Endothelial cell of umbilical vein (primary cell): ENCODE data around the gene SDC1. TPM values are rescaled to one million over a fixed set of nuclear protein-coding genes. Genes with fewer than 3 reads are reported as not detected.

Experiments used
- BruUV-seq: library from RNA; stranded (reverse); fragments of 400-500 nt; replicated peaks from 2 replicates; lab custom pipeline; 2021; lab: Mats Ljungman, UMichigan
- CTCF ChIA-PET: fragments of 300-600, 350-600 bp; sonication (Branson Sonifier 250); formaldehyde crosslinking; loops from one replicate; lab custom pipeline; 2021; ENCODE audit warnings: antibody characterized with exemption, inconsistent platforms; lab: Charles Lee
- POLR2A ChIA-PET: fragments of 300-600, 350-600 bp; sonication (Branson Sonifier 250); formaldehyde crosslinking; loops from one replicate; lab custom pipeline; 2021; ENCODE audit warnings: antibody characterized with exemption, inconsistent platforms; lab: Charles Lee
- DNase-seq: peaks from one replicate; pipeline ENCODE4 v3.0.0-alpha.2; 2011; ENCODE audit warnings: low read depth, low spot score
- FAIRE-seq: peaks from 2 replicates; lab custom pipeline; 2011; peaks lifted over from hg19 to GRCh38; lab: Jason Lieb, UNC
- H2AFZ ChIP-seq: 2 replicates; pipeline ENCODE4 v1.6.0; 2012; ENCODE audit warnings: low read depth, low read length, control low read depth, inconsistent platforms
- H3K27ac ChIP-seq: 2 replicates; pipeline ENCODE4 v1.5.1; 2011; ENCODE audit warnings: low read depth, mild to moderate bottlenecking, control low read depth, low read length, moderate library complexity; ENCODE audit not compliant: insufficient read depth
- H3K27me3 ChIP-seq, 2 experiments: 2 replicates each; pipeline versions ENCODE4 v1.6.0 to v1.6.1; 2011; ENCODE audit warnings: low read length in 2 of 2, mixed read lengths in 1 of 2; ENCODE audit not compliant: control insufficient read depth in 2 of 2, insufficient read depth in 2 of 2
- H3K36me3 ChIP-seq, 2 experiments: 2 replicates in 1 of 2; 3 replicates in 1 of 2; pipeline ENCODE4 v1.5.1; 2011; ENCODE audit warnings: low read length in 2 of 2, mild to moderate bottlenecking in 1 of 2, moderate library complexity in 1 of 2; ENCODE audit not compliant: control insufficient read depth in 2 of 2, insufficient read depth in 2 of 2; ENCODE audit errors: extremely low read depth in 1 of 2
- H3K4me1 ChIP-seq: 3 replicates; pipeline ENCODE4 v1.5.1; 2011; ENCODE audit warnings: mild to moderate bottlenecking, low read length; ENCODE audit not compliant: control insufficient read depth, insufficient read depth; ENCODE audit errors: extremely low read depth
- H3K4me2 ChIP-seq: 2 replicates; pipeline ENCODE4 v1.6.1; 2011; ENCODE audit warnings: low read length, control low read depth, mixed read lengths; ENCODE audit not compliant: insufficient read depth
- H3K4me3 ChIP-seq, 3 experiments: fragments of 200-600 bp in 1 of 3; sonication (generic), shearing (Covaris generic) in 1 of 3; replicated peaks in 1 of 3; 2 replicates each; pipeline ENCODE4 v1.5.1; 2011 to 2016; ENCODE audit warnings: control low read depth in 3 of 3, low read length in 3 of 3, mild to moderate bottlenecking in 2 of 3, inconsistent platforms in 1 of 3, low read depth in 1 of 3, moderate library complexity in 1 of 3; ENCODE audit not compliant: insufficient read depth in 1 of 3
- H3K79me2 ChIP-seq: 2 replicates; pipeline ENCODE4 v1.6.0; 2012; ENCODE audit warnings: low read length, inconsistent platforms; ENCODE audit not compliant: control insufficient read depth, insufficient read depth
- H3K9ac ChIP-seq: replicated peaks from 2 replicates; pipeline ENCODE3; 2011; ENCODE audit warnings: low read length, control low read depth; ENCODE audit not compliant: insufficient read depth; ENCODE audit errors: extremely low read depth
- H3K9me1 ChIP-seq: replicated peaks from 3 replicates; pipeline ENCODE4 v1.6.0; 2011; ENCODE audit warnings: mild to moderate bottlenecking, low read length; ENCODE audit not compliant: control insufficient read depth, insufficient read depth; ENCODE audit errors: extremely low read depth
- H3K9me3 ChIP-seq: replicated peaks from 2 replicates; pipeline ENCODE4 v1.5.1; 2012; ENCODE audit warnings: low read length, inconsistent platforms; ENCODE audit not compliant: control insufficient read depth, insufficient read depth
- H4K20me1 ChIP-seq: replicated peaks from 2 replicates; pipeline ENCODE3; 2011; ENCODE audit warnings: mild to moderate bottlenecking, low read length; ENCODE audit not compliant: control insufficient read depth, insufficient read depth; ENCODE audit errors: extremely low read depth
- CTCF ChIP-seq, 2 donors: IDR thresholded peaks; 1 replicate in 1 of 2; 2 replicates in 1 of 2; pipeline ENCODE4 v1.5.1; 2011; ENCODE audit warnings: low read length in 2 of 2, mild to moderate bottlenecking in 2 of 2, moderate library complexity in 2 of 2, control low read depth in 1 of 2, inconsistent platforms in 1 of 2, low read depth in 1 of 2; ENCODE audit not compliant: insufficient read depth in 1 of 2; ENCODE audit errors: extremely low read depth in 1 of 2
- EZH2 ChIP-seq: IDR thresholded peaks from 2 replicates; pipeline ENCODE4 v1.6.1; 2012; ENCODE audit warnings: borderline replicate concordance, low read depth, mild to moderate bottlenecking, moderate library complexity, low read length, inconsistent platforms; ENCODE audit not compliant: severe bottlenecking
- FOS ChIP-seq: IDR thresholded peaks from 2 replicates; pipeline ENCODE4 v1.6.1; 2011; ENCODE audit warnings: mild to moderate bottlenecking, low read length, moderate library complexity, borderline replicate concordance; ENCODE audit not compliant: insufficient read depth
- GATA2 ChIP-seq: IDR thresholded peaks from 2 replicates; pipeline ENCODE4 v1.7.0; 2011; ENCODE audit warnings: low read depth, mild to moderate bottlenecking, moderate library complexity, mixed read lengths, low read length; ENCODE audit not compliant: insufficient read length, insufficient read depth
- JUN ChIP-seq: IDR thresholded peaks from 2 replicates; pipeline ENCODE4 v1.6.1; 2011; ENCODE audit warnings: borderline replicate concordance, low read depth; ENCODE audit not compliant: insufficient read length, insufficient read depth
- MAX ChIP-seq: IDR thresholded peaks from 2 replicates; pipeline ENCODE4 v1.6.1; 2011; ENCODE audit not compliant: insufficient read depth, insufficient read length
- MYC ChIP-seq: IDR thresholded peaks from one replicate; pipeline ENCODE4 v1.6.1; 2011; ENCODE audit warnings: mild to moderate bottlenecking, low read depth, low read length
- POLR2A ChIP-seq: IDR thresholded peaks from 2 replicates; pipeline ENCODE4 v1.6.1; 2012; ENCODE audit warnings: low read depth, mild to moderate bottlenecking, control low read depth, low read length
- POLR2AphosphoS5 ChIP-seq: IDR thresholded peaks from 2 replicates; pipeline ENCODE4 v1.6.1; 2012; ENCODE audit warnings: low read depth, mild to moderate bottlenecking, control low read depth, low read length, moderate library complexity; ENCODE audit not compliant: insufficient read depth
- dilution Hi-C: fragments of 300-500 bp; cut with MboI; formaldehyde crosslinking; loops from one replicate; pipeline ENCODE4 v1.15.0; 2019; ENCODE audit warnings: low sequenced_read_pairs; ENCODE audit not compliant: extremely low pct_ligation_motif_present
- intact Hi-C: fragments of 100-400 bp; cut with micrococcal nuclease; formaldehyde crosslinking; loops from one replicate; pipeline ENCODE4 v1.10.0; 2022
- polyA plus RNA-seq, 4 experiments: library from polyadenylated mRNA; depleted of rRNA in 3 of 4; stranded (reverse) in 3 of 4; unstranded in 1 of 4; fragments of >200 nt; gene quantifications; 2 replicates each; pipeline versions ENCODE4 v1.2.1 to v1.2.3, GENCODE V29; 2011 to 2012; ENCODE audit warnings: missing spikeins in 1 of 4
- total RNA-seq: library from RNA; stranded (reverse); gene quantifications from 2 replicates; pipeline ENCODE4 v1.2.3, GENCODE V29; 2021

The SDC1 gene
- total and polyA plus RNA-seq, 2 donors (not counting 3 experiments of a cell fraction or from before 2014, with no cell fraction given), result 3.2 to 4.0 TPM

- BruUV-seq, result no TSS peak
- dilution Hi-C loops, result no loop called here
- no peaks in the 10 kb centered on the region for H4K20me1 ChIP-seq
- H3K36me3 ChIP-seq, result no peaks in the 10 kb centered on the region
- no peaks in the 10 kb centered on the region for H3K9me3 ChIP-seq
- DNase-seq (no peak), FAIRE-seq (no peak)
- no peak for TF ChIP-seq MAX
- intact Hi-C loops, result no loop called here
- H2AFZ ChIP-seq, result no peak overlapping the region
- no peak overlapping the region for H3K4me2 ChIP-seq
- H3K9ac ChIP-seq, result no peak overlapping the region
- POLR2A ChIA-PET, result no interaction called here
- H3K9me1 ChIP-seq, result no peaks in the 10 kb centered on the region
- no peaks in the 10 kb centered on the region for H3K4me1 ChIP-seq
- CTCF ChIA-PET, result interaction anchor here (0.9 to 1.2 kb wide), 3 partner anchors 32 to 53 kb away, joined by 3 to 5 read pairs (median 3); no protein-coding TSS in a partner anchor
- peaks cover 0 to 3% of the 10 kb centered on the region in 2 experiments for H3K27me3 ChIP-seq
- no peak overlapping the region for H3K4me3 ChIP-seq
- no peaks in the 10 kb centered on the region for H3K79me2 ChIP-seq
- H3K27ac ChIP-seq, result no peak overlapping the region
Measured at GRCh38 chr2:20173496-20174402, 51.2 kb downstream of the SDC1 start.

GRCh38 chr2:20173064-20173463 lies 51.9 kb downstream of the SDC1 start:
- intact Hi-C loops (no loop called here), dilution Hi-C loops (no loop called here)
- Histone ChIP-seq H3K9ac (no peak overlapping the region), H4K20me1 (no peaks in the 10 kb centered on the region), H2AFZ (no peak overlapping the region), H3K27me3 (peaks cover 0 to 3% of the 10 kb centered on the region in 2 experiments), H3K27ac (no peak overlapping the region), H3K4me2 (no peak overlapping the region), H3K4me3 (no peak overlapping the region), H3K9me1 (no peaks in the 10 kb centered on the region), H3K36me3 (no peaks in the 10 kb centered on the region), H3K79me2 (no peaks in the 10 kb centered on the region), H3K4me1 (no peaks in the 10 kb centered on the region), H3K9me3 (no peaks in the 10 kb centered on the region)
- TF ChIP-seq POLR2A (no peak), JUN (no peak), FOS (no peak), CTCF (IDR thresholded peaks at IDR 0.05; ENCODE audit: extremely low read depth in 1 of 2, insufficient read depth in 1 of 2, low read depth in 1 of 2, low read length in 2 of 2) (no peak), GATA2 (no peak), EZH2 (no peak), MYC (no peak), POLR2AphosphoS5 (no peak), MAX (no peak)
- DNase-seq (no peak), FAIRE-seq (no peak)
- POLR2A ChIA-PET, result no interaction called here
- no TSS peak for BruUV-seq
- CTCF ChIA-PET, result no interaction called here
